Measurements from ENCODE around the gene SVIL.
"Not testable (repeated sequence)": the region's sequence is repeated elsewhere in the genome, so short reads cannot be mapped to it uniquely, and the experiment has no call there.

Gene SVIL

DNA sequence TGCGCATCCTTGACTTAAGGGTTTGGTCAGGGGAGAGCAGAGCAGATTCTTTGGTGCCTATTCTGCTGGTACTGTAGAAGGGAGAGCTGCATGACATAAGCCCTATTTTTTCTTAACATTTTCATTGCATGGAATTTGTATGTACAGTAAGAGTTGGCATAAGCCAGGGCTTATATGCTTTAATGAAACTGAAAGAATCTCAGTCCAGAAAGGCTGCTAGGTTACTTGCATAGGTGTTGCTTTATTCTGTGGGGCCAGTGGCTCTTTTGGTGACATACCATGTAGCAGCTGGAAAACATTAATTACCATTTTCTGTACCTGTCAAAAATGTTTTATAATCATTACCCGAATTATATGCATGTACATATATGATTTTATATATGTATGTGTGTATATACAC is 193.8 kb downstream of the SVIL start:
- H3K9ac ChIP-seq (ENCODE audit: low read length): no peak overlapping the region
- H3K79me2 ChIP-seq (ENCODE audit: insufficient read depth, low read length): no peaks in the 10 kb centered on the region
- no peaks in the 10 kb centered on the region for H3K36me3 ChIP-seq (ENCODE audit: insufficient read depth, low read length)
- no peak overlapping the region for H3K4me2 ChIP-seq (ENCODE audit: low read length)
- no peak overlapping the region for H2AFZ ChIP-seq (ENCODE audit: low read length)
- no peaks in the 10 kb centered on the region for H3F3A ChIP-seq (ENCODE audit: insufficient read depth, low read length)
- H3K4me1 ChIP-seq (ENCODE audit: insufficient read depth, low read length, severe bottlenecking): no peaks in the 10 kb centered on the region
- H3K4me3 ChIP-seq (ENCODE audit: low read depth, low read length, poor library complexity, severe bottlenecking): no peak overlapping the region
- no peaks in the 10 kb centered on the region for H4K20me1 ChIP-seq (ENCODE audit: insufficient read depth, low read length)
- H3K9me3 ChIP-seq (ENCODE audit: low read length): no peaks in the 10 kb centered on the region
- TF ChIP-seq EZH2 (IDR thresholded peaks at IDR 0.05; ENCODE audit: borderline replicate concordance, low read length): no peak
- TF ChIP-seq, protein P1, sequence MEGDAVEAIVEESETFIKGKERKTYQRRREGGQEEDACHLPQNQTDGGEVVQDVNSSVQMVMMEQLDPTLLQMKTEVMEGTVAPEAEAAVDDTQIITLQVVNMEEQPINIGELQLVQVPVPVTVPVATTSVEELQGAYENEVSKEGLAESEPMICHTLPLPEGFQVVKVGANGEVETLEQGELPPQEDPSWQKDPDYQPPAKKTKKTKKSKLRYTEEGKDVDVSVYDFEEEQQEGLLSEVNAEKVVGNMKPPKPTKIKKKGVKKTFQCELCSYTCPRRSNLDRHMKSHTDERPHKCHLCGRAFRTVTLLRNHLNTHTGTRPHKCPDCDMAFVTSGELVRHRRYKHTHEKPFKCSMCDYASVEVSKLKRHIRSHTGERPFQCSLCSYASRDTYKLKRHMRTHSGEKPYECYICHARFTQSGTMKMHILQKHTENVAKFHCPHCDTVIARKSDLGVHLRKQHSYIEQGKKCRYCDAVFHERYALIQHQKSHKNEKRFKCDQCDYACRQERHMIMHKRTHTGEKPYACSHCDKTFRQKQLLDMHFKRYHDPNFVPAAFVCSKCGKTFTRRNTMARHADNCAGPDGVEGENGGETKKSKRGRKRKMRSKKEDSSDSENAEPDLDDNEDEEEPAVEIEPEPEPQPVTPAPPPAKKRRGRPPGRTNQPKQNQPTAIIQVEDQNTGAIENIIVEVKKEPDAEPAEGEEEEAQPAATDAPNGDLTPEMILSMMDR (IDR thresholded peaks at IDR 0.05; ENCODE audit: low read length): no peak
- H3K27ac ChIP-seq (ENCODE audit: low read depth, low read length, poor library complexity, severe bottlenecking): no peak overlapping the region
- H3K9me2 ChIP-seq (ENCODE audit: low read depth, low read length): no peaks in the 10 kb centered on the region
- H3K27me3 ChIP-seq (ENCODE audit: insufficient read depth, low read length): no peaks in the 10 kb centered on the region

DNA sequence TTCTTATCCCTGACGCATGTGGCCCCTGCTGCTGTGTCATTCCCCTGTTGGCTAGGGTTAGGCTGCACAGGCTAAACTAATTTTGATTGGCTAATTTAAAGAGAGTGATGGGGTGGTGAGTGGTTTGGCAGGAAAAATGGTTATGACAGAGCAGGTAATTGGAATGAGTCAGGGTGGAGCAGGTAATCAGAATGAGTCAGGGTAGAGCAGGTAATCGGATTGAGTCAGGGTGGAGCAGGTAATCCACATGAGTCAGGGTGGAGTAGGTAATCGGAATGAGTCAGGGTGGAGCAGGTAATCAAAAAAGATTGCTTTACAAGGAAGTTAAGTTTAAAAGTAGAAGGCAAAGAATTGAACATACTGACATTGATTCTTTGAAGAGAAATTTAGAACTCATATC is 195.8 kb downstream of the SVIL start:
- not testable (repeated sequence) for H3K27me3 ChIP-seq (ENCODE audit: insufficient read depth, low read length); H2AFZ ChIP-seq (ENCODE audit: low read length); H3K9ac ChIP-seq (ENCODE audit: low read length); H3K36me3 ChIP-seq (ENCODE audit: insufficient read depth, low read length); H3F3A ChIP-seq (ENCODE audit: insufficient read depth, low read length); H4K20me1 ChIP-seq (ENCODE audit: insufficient read depth, low read length); H3K9me3 ChIP-seq (ENCODE audit: low read length); H3K79me2 ChIP-seq (ENCODE audit: insufficient read depth, low read length); H3K27ac ChIP-seq (ENCODE audit: low read depth, low read length, poor library complexity, severe bottlenecking); H3K4me2 ChIP-seq (ENCODE audit: low read length); H3K9me2 ChIP-seq (ENCODE audit: low read depth, low read length); H3K4me3 ChIP-seq (ENCODE audit: low read depth, low read length, poor library complexity, severe bottlenecking); H3K4me1 ChIP-seq (ENCODE audit: insufficient read depth, low read length, severe bottlenecking)

GRCh38 chr10:29438271-29438670 is 196.5 kb downstream of the SVIL start:
- no peaks in the 10 kb centered on the region for H4K20me1 ChIP-seq (ENCODE audit: insufficient read depth, low read length)

GRCh38 chr10:29437871-29438270 is 196.9 kb downstream of the SVIL start:
- H3K27me3 ChIP-seq (ENCODE audit: insufficient read depth, low read length): no peaks in the 10 kb centered on the region
- H3K9ac ChIP-seq (ENCODE audit: low read length): no peak overlapping the region
- no peaks in the 10 kb centered on the region for H3F3A ChIP-seq (ENCODE audit: insufficient read depth, low read length)
- H3K4me1 ChIP-seq (ENCODE audit: insufficient read depth, low read length, severe bottlenecking): no peaks in the 10 kb centered on the region
- no peaks in the 10 kb centered on the region for H3K36me3 ChIP-seq (ENCODE audit: insufficient read depth, low read length)
- no peaks in the 10 kb centered on the region for H3K9me3 ChIP-seq (ENCODE audit: low read length)
- TF ChIP-seq, protein P1 (IDR thresholded peaks at IDR 0.05; ENCODE audit: low read length): no peak
- TF ChIP-seq EZH2 (IDR thresholded peaks at IDR 0.05; ENCODE audit: borderline replicate concordance, low read length): no peak
- H3K79me2 ChIP-seq (ENCODE audit: insufficient read depth, low read length): no peaks in the 10 kb centered on the region
- H3K4me3 ChIP-seq (ENCODE audit: low read depth, low read length, poor library complexity, severe bottlenecking): no peak overlapping the region
- H3K4me2 ChIP-seq (ENCODE audit: low read length): no peak overlapping the region
- H4K20me1 ChIP-seq (ENCODE audit: insufficient read depth, low read length): no peaks in the 10 kb centered on the region
- no peak overlapping the region for H2AFZ ChIP-seq (ENCODE audit: low read length)
- no peaks in the 10 kb centered on the region for H3K9me2 ChIP-seq (ENCODE audit: low read depth, low read length)
- H3K27ac ChIP-seq (ENCODE audit: low read depth, low read length, poor library complexity, severe bottlenecking): no peak overlapping the region

More at GRCh38 chr10:29438271-29438670, 196.5 kb downstream of the SVIL start:
- H3K27ac ChIP-seq (ENCODE audit: low read depth, low read length, poor library complexity, severe bottlenecking): no peak overlapping the region
- no peaks in the 10 kb centered on the region for H3K9me2 ChIP-seq (ENCODE audit: low read depth, low read length)
- H3K9ac ChIP-seq (ENCODE audit: low read length): no peak overlapping the region
- no peaks in the 10 kb centered on the region for H3F3A ChIP-seq (ENCODE audit: insufficient read depth, low read length)
- H2AFZ ChIP-seq (ENCODE audit: low read length): no peak overlapping the region
- no peaks in the 10 kb centered on the region for H3K4me1 ChIP-seq (ENCODE audit: insufficient read depth, low read length, severe bottlenecking)
- no peak overlapping the region for H3K4me3 ChIP-seq (ENCODE audit: low read depth, low read length, poor library complexity, severe bottlenecking)
- no peak overlapping the region for H3K4me2 ChIP-seq (ENCODE audit: low read length)
- H3K9me3 ChIP-seq (ENCODE audit: low read length): no peaks in the 10 kb centered on the region
- no peaks in the 10 kb centered on the region for H3K27me3 ChIP-seq (ENCODE audit: insufficient read depth, low read length)
- no peaks in the 10 kb centered on the region for H3K36me3 ChIP-seq (ENCODE audit: insufficient read depth, low read length)
- TF ChIP-seq, protein P1 (IDR thresholded peaks at IDR 0.05; ENCODE audit: low read length): no peak
- no peak for TF ChIP-seq EZH2 (IDR thresholded peaks at IDR 0.05; ENCODE audit: borderline replicate concordance, low read length)
- no peaks in the 10 kb centered on the region for H3K79me2 ChIP-seq (ENCODE audit: insufficient read depth, low read length)

Measured in OCI-LY1 (cell line).